HCT116 (cell line): ENCODE results near the gene AHR.

Source experiments
- POLR2A ChIP-seq: IDR thresholded peaks from 2 replicates; pipeline ENCODE4 v1.7.0; 2011; ENCODE audit warnings: borderline replicate concordance; ENCODE audit not compliant: insufficient read depth, insufficient read length; ENCODE audit errors: extremely low read depth
- POLR2AphosphoS5 ChIP-seq: IDR thresholded peaks from 2 replicates; pipeline ENCODE4 v1.6.1; 2011; ENCODE audit warnings: mild to moderate bottlenecking, low read depth, low read length, moderate library complexity
- RAD21 ChIP-seq: IDR thresholded peaks from 2 replicates; pipeline ENCODE4 v1.6.1; 2012; ENCODE audit warnings: low read depth, mild to moderate bottlenecking
- YY1 ChIP-seq: IDR thresholded peaks from 2 replicates; pipeline ENCODE4 v1.6.1; 2011; ENCODE audit warnings: low read length, low read depth, moderate library complexity, mild to moderate bottlenecking; ENCODE audit not compliant: insufficient replicate concordance; ENCODE audit errors: extremely low read depth
- TF ChIP-seq, protein P1 (sequence below), 3 experiments: fragments of 200-600 bp in 1 of 3; sonication (generic) in 1 of 3; IDR thresholded peaks in 2 of 3; conservative IDR thresholded peaks in 1 of 3; 2 replicates each; pipeline ENCODE4 v1.5.1; 2012 to 2017; ENCODE audit warnings: low read depth in 2 of 3, low read length in 2 of 3, antibody characterized with exemption in 1 of 3, borderline replicate concordance in 1 of 3, control low read depth in 1 of 3, mild to moderate bottlenecking in 1 of 3, mixed read lengths in 1 of 3, mixed run types in 1 of 3, moderate library complexity in 1 of 3; ENCODE audit not compliant: insufficient read depth in 1 of 3
- TF ChIP-seq, protein P2 (sequence below): IDR thresholded peaks from 2 replicates; pipeline ENCODE4 v1.6.1; 2011; ENCODE audit warnings: mild to moderate bottlenecking, low read length, moderate library complexity; ENCODE audit not compliant: insufficient replicate concordance; ENCODE audit errors: extremely low read depth
- TF ChIP-seq, protein P3 (sequence below): IDR thresholded peaks from 2 replicates; pipeline ENCODE4 v1.6.1; 2012; ENCODE audit warnings: low read depth

DNA sequence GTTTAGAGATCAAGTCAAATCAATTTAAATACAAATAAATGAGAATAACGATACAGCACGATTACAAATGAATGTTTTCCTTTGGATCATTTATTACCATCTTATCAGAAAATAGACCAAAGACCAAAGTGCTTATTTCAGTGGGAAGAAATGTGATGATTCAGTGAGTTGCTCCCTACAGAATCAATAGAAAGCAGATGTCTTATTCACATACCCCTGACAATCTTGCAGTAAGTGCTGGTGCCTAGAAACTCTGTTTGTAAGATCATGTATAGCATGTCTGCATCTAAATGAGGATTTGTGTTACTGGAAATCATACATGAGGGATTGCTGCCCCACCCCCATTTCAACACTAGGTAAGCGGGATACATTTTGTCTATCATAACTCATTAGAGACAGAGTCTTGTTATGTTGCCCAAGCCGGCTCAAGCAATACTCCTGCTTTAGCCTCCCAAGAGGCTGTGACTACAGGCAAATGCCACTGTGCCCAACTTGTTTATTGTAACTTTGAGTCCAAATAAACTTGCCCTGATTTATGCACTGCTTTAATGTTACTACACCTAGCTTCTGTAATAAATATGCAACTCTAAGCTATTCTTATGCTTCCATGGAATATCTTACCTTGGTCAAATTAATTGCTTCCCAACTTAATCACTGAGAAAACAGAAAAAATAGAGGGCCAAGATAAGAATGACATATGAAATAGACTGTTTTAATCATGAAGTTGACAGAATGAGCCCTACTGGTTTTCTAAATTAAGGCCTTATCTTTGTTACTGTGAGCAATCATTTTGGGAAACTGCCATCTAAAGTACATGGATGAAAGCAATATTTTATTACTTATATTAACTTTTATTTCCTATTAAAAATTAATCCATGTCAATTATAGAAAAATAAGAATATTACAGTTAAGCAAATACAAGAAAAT is 82.5 kb downstream of the AHR start:
- TF ChIP-seq, protein P1, sequence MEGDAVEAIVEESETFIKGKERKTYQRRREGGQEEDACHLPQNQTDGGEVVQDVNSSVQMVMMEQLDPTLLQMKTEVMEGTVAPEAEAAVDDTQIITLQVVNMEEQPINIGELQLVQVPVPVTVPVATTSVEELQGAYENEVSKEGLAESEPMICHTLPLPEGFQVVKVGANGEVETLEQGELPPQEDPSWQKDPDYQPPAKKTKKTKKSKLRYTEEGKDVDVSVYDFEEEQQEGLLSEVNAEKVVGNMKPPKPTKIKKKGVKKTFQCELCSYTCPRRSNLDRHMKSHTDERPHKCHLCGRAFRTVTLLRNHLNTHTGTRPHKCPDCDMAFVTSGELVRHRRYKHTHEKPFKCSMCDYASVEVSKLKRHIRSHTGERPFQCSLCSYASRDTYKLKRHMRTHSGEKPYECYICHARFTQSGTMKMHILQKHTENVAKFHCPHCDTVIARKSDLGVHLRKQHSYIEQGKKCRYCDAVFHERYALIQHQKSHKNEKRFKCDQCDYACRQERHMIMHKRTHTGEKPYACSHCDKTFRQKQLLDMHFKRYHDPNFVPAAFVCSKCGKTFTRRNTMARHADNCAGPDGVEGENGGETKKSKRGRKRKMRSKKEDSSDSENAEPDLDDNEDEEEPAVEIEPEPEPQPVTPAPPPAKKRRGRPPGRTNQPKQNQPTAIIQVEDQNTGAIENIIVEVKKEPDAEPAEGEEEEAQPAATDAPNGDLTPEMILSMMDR (IDR thresholded peaks at IDR 0.05 in 2 of 3, conservative IDR thresholded peaks at IDR 0.05 in 1 of 3; ENCODE audit: borderline replicate concordance in 1 of 3, insufficient read depth in 1 of 3, low read depth in 2 of 3, low read length in 2 of 3), result no peak
- TF ChIP-seq YY1, result no peak
- TF ChIP-seq RAD21, result no peak
- TF ChIP-seq, protein P2, sequence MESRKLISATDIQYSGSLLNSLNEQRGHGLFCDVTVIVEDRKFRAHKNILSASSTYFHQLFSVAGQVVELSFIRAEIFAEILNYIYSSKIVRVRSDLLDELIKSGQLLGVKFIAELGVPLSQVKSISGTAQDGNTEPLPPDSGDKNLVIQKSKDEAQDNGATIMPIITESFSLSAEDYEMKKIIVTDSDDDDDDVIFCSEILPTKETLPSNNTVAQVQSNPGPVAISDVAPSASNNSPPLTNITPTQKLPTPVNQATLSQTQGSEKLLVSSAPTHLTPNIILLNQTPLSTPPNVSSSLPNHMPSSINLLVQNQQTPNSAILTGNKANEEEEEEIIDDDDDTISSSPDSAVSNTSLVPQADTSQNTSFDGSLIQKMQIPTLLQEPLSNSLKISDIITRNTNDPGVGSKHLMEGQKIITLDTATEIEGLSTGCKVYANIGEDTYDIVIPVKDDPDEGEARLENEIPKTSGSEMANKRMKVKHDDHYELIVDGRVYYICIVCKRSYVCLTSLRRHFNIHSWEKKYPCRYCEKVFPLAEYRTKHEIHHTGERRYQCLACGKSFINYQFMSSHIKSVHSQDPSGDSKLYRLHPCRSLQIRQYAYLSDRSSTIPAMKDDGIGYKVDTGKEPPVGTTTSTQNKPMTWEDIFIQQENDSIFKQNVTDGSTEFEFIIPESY, result no peak
- no peak for TF ChIP-seq POLR2AphosphoS5
- TF ChIP-seq, protein P3, sequence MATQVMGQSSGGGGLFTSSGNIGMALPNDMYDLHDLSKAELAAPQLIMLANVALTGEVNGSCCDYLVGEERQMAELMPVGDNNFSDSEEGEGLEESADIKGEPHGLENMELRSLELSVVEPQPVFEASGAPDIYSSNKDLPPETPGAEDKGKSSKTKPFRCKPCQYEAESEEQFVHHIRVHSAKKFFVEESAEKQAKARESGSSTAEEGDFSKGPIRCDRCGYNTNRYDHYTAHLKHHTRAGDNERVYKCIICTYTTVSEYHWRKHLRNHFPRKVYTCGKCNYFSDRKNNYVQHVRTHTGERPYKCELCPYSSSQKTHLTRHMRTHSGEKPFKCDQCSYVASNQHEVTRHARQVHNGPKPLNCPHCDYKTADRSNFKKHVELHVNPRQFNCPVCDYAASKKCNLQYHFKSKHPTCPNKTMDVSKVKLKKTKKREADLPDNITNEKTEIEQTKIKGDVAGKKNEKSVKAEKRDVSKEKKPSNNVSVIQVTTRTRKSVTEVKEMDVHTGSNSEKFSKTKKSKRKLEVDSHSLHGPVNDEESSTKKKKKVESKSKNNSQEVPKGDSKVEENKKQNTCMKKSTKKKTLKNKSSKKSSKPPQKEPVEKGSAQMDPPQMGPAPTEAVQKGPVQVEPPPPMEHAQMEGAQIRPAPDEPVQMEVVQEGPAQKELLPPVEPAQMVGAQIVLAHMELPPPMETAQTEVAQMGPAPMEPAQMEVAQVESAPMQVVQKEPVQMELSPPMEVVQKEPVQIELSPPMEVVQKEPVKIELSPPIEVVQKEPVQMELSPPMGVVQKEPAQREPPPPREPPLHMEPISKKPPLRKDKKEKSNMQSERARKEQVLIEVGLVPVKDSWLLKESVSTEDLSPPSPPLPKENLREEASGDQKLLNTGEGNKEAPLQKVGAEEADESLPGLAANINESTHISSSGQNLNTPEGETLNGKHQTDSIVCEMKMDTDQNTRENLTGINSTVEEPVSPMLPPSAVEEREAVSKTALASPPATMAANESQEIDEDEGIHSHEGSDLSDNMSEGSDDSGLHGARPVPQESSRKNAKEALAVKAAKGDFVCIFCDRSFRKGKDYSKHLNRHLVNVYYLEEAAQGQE, result no peak
- TF ChIP-seq POLR2A, result no peak
